ENCODE data around the gene WDR53.

DNA sequence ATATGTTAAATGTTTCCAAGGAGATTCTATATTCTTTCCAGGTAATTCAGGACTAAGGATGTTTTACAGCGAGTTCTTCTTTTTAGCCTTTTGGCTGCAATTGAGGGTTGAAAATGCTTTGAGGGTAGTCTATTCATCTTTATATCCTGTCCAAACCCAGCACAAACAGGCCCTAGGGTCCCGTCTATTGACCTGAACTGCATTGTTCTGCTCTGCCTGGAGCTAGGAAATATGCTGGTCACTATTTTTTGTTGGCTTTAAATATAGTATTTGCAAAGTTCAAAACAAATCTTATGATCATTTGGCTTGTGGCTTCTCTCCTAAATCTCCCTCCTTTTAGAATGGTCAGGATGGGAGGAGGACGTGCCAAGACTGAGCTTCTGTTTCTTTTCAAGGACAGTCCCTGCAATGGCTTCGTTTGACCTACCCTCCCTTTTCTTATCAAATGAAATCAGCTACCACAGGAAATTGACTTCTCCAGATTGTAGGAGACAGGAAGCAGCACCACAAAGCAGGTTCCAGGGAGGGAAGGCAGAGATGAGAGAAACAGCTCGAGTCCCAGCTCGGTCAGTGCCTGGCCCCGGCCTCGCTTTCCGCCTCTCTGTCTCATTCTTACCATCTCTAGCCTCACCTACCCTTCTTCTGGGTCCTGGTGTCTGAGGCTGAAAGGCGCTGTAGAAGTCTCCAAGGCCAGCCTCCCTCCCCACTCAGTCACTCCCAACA lies 43.6 kb upstream of the WDR53 start:
- TF ChIP-seq, protein P1, sequence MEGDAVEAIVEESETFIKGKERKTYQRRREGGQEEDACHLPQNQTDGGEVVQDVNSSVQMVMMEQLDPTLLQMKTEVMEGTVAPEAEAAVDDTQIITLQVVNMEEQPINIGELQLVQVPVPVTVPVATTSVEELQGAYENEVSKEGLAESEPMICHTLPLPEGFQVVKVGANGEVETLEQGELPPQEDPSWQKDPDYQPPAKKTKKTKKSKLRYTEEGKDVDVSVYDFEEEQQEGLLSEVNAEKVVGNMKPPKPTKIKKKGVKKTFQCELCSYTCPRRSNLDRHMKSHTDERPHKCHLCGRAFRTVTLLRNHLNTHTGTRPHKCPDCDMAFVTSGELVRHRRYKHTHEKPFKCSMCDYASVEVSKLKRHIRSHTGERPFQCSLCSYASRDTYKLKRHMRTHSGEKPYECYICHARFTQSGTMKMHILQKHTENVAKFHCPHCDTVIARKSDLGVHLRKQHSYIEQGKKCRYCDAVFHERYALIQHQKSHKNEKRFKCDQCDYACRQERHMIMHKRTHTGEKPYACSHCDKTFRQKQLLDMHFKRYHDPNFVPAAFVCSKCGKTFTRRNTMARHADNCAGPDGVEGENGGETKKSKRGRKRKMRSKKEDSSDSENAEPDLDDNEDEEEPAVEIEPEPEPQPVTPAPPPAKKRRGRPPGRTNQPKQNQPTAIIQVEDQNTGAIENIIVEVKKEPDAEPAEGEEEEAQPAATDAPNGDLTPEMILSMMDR (IDR thresholded peaks at IDR 0.05; ENCODE audit: insufficient read depth, low read depth, low read length) = no peak
- TF ChIP-seq EZH2 (IDR thresholded peaks at IDR 0.05; ENCODE audit: insufficient read depth, low read length) = no peak

Data from astrocyte (in vitro differentiated cells and primary cell).